GM23338 (cell line): ENCODE data around the gene LDLRAD3. TPM values are rescaled to one million over a fixed set of nuclear protein-coding genes. Genes with fewer than 3 reads are reported as not detected.
A peak's percentile ranks its signal among the peaks of the same experiment; 100 is the strongest.

Experiments used
- ATAC-seq: fragments of 200-7000 bp; cut with Tn5 transposase; 3 replicates; pipeline ENCODE4 v1.9.1; 2020
- DNase-seq: peaks from one replicate; pipeline ENCODE4 v3.0.0-alpha.2; 2015; ENCODE audit warnings: low spot score
- H2AFZ ChIP-seq: fragments of 200-600 bp; sonication (generic); 2 replicates; pipeline ENCODE4 v1.8.0; 2016; ENCODE audit warnings: antibody characterized with exemption, mild to moderate bottlenecking, moderate library complexity
- H3F3A ChIP-seq: fragments of 200-600 bp; sonication (generic); replicated peaks from 2 replicates; pipeline ENCODE4 v1.8.0; 2017; ENCODE audit warnings: antibody characterized with exemption, mixed run types, low read depth
- H3K27ac ChIP-seq: fragments of 200-600 bp; sonication (generic); 2 replicates; pipeline ENCODE4 v1.6.1; 2016; ENCODE audit warnings: low read depth
- H3K27me3 ChIP-seq: fragments of 200-600 bp; sonication (generic); 2 replicates; pipeline ENCODE4 v1.8.0; 2016; ENCODE audit warnings: mild to moderate bottlenecking, mixed run types, moderate library complexity; ENCODE audit not compliant: insufficient read depth
- H3K36me3 ChIP-seq: fragments of 200-600 bp; sonication (generic); 2 replicates; pipeline ENCODE4 v1.8.0; 2016; ENCODE audit warnings: mild to moderate bottlenecking; ENCODE audit not compliant: insufficient read depth
- H3K4me1 ChIP-seq: fragments of 200-600 bp; sonication (generic); 2 replicates; pipeline ENCODE4 v1.8.0; 2016; ENCODE audit warnings: mild to moderate bottlenecking, moderate library complexity; ENCODE audit not compliant: insufficient read depth
- H3K4me2 ChIP-seq: fragments of 200-600 bp; sonication (generic); 2 replicates; pipeline ENCODE4 v1.7.1; 2017; ENCODE audit warnings: mixed run types
- H3K4me3 ChIP-seq: fragments of 200-600 bp; sonication (generic); 2 replicates; pipeline ENCODE4 v1.6.1; 2016; ENCODE audit warnings: mixed run types
- H3K79me2 ChIP-seq: fragments of 200-600 bp; sonication (generic); replicated peaks from 2 replicates; pipeline ENCODE4 v1.8.0; 2017; ENCODE audit warnings: mild to moderate bottlenecking; ENCODE audit not compliant: insufficient read depth
- H3K9me2 ChIP-seq: fragments of 200-600 bp; sonication (generic); 2 replicates; pipeline ENCODE4 v1.8.0; 2017; ENCODE audit not compliant: insufficient read depth
- H4K20me1 ChIP-seq: fragments of 200-600 bp; sonication (generic); replicated peaks from 2 replicates; pipeline ENCODE4 v1.8.0; 2017; ENCODE audit warnings: mild to moderate bottlenecking; ENCODE audit not compliant: insufficient read depth
- H3K27ac Mint-ChIP-seq: 2 replicates; pipeline ENCODE4 v1.8.0; 2020; ENCODE audit warnings: inconsistent platforms, mild to moderate bottlenecking, moderate library complexity, mixed read lengths
- H3K27me3 Mint-ChIP-seq: 3 replicates; pipeline ENCODE4 v1.8.0; 2022; ENCODE audit warnings: low read depth, mild to moderate bottlenecking, moderate library complexity, mixed read lengths, inconsistent platforms; ENCODE audit not compliant: insufficient read depth, poor library complexity
- H3K36me3 Mint-ChIP-seq: 3 replicates; pipeline ENCODE4 v1.8.0; 2021; ENCODE audit warnings: low read depth, mild to moderate bottlenecking, inconsistent platforms, moderate library complexity, mixed read lengths
- H3K4me1 Mint-ChIP-seq: 3 replicates; pipeline ENCODE4 v1.8.0; 2020; ENCODE audit warnings: mild to moderate bottlenecking, inconsistent platforms, mixed read lengths
- H3K4me3 Mint-ChIP-seq: 3 replicates; pipeline ENCODE4 v1.8.0; 2021; ENCODE audit warnings: moderate library complexity, mild to moderate bottlenecking, inconsistent platforms, mixed read lengths
- H3K9me3 Mint-ChIP-seq: 3 replicates; pipeline ENCODE4 v1.8.0; 2020; ENCODE audit warnings: moderate library complexity, mild to moderate bottlenecking, inconsistent platforms, mixed read lengths
- CREB1 ChIP-seq: fragments of 250-450 bp; sonication (Bioruptor Pico); IDR thresholded peaks from 2 replicates; pipeline ENCODE4 v1.5.0; 2020; ENCODE audit warnings: low read depth, mild to moderate bottlenecking, moderate library complexity
- EZH2 ChIP-seq: fragments of 200-600 bp; sonication (generic); IDR thresholded peaks from one replicate; pipeline ENCODE4 v1.8.0; 2017; ENCODE audit warnings: antibody characterized with exemption, mild to moderate bottlenecking, low read depth; ENCODE audit not compliant: unreplicated experiment
- EZH2phosphoT487 ChIP-seq: fragments of 200-600 bp; sonication (generic); IDR thresholded peaks from one replicate; pipeline ENCODE4 v1.8.1; 2018; ENCODE audit warnings: antibody characterized with exemption; ENCODE audit not compliant: unreplicated experiment
- JUNB ChIP-seq: IDR thresholded peaks from one replicate; pipeline ENCODE4 v1.6.1; 2016; ENCODE audit warnings: antibody characterized with exemption; ENCODE audit not compliant: unreplicated experiment
- NANOG ChIP-seq: IDR thresholded peaks from 2 replicates; pipeline ENCODE4 v1.6.1; 2016; ENCODE audit warnings: antibody characterized with exemption, borderline replicate concordance
- POLR2AphosphoS5 ChIP-seq: IDR thresholded peaks from 2 replicates; pipeline ENCODE4 v1.6.1; 2016; ENCODE audit warnings: antibody characterized with exemption, low read depth
- REST ChIP-seq: IDR thresholded peaks from one replicate; pipeline ENCODE4 v1.6.1; 2018; ENCODE audit warnings: antibody characterized with exemption; ENCODE audit not compliant: unreplicated experiment
- STAT1 ChIP-seq: IDR thresholded peaks from one replicate; pipeline ENCODE4 v1.6.1; 2016; ENCODE audit warnings: antibody characterized with exemption; ENCODE audit not compliant: unreplicated experiment
- ZNF114 ChIP-seq: fragments of 250-450 bp; sonication (Bioruptor Pico); IDR thresholded peaks from 2 replicates; pipeline ENCODE4 v1.5.0; 2020; ENCODE audit warnings: mild to moderate bottlenecking, moderate library complexity
- ZNF331 ChIP-seq: fragments of 250-450 bp; sonication (Bioruptor Pico); IDR thresholded peaks from 2 replicates; pipeline ENCODE4 v1.5.0; 2020; ENCODE audit warnings: low read depth, mild to moderate bottlenecking, moderate library complexity
- ZNF462 ChIP-seq: fragments of 250-450 bp; sonication (Bioruptor Pico); IDR thresholded peaks from 2 replicates; pipeline ENCODE4 v1.5.0; 2020; ENCODE audit warnings: mild to moderate bottlenecking, moderate library complexity
- polyA plus RNA-seq: library from polyadenylated mRNA; unstranded; fragments of >200 nt; fragmentation: Nextera tagmentation; extraction: Ambion mirVana; gene quantifications from 2 replicates; pipeline ENCODE4 v1.2.1, GENCODE V29; 2016
- total RNA-seq: library from RNA; depleted of rRNA; stranded (reverse); fragments of >200 nt; shearing (Covaris generic); gene quantifications from 2 replicates; pipeline ENCODE4 v1.2.3, GENCODE V29; 2014
- TF ChIP-seq, protein P1 (sequence below), 2 experiments: fragments of 200-600 bp in 1 of 2; sonication (generic) in 1 of 2; conservative IDR thresholded peaks; 2 replicates each; pipeline versions ENCODE4 v1.5.1 to v1.6.1; 2016 to 2017; ENCODE audit warnings: antibody characterized with exemption in 2 of 2, low read depth in 2 of 2, mild to moderate bottlenecking in 2 of 2, moderate library complexity in 1 of 2
- TF ChIP-seq, protein P2 (sequence below): IDR thresholded peaks from 2 replicates; pipeline ENCODE4 v1.6.1; 2016; ENCODE audit warnings: antibody characterized with exemption

The LDLRAD3 gene
- total and polyA plus RNA-seq, 2 experiments from 2014 or later, result 8.5 to 19.4 TPM

GRCh38 chr11:35981581-35981980 lies 37.7 kb downstream of the LDLRAD3 start:
- H3K9me3 Mint-ChIP-seq, result peaks cover 24% of the 10 kb centered on the region
- no peak for ATAC-seq
- peaks cover 29% of the 10 kb centered on the region for H3K36me3 Mint-ChIP-seq
- H3K4me1 Mint-ChIP-seq, result peaks cover 63% of the 10 kb centered on the region
- TF ChIP-seq JUNB, result no peak
- TF ChIP-seq STAT1, result no peak
- no peak for TF ChIP-seq ZNF462 (CRISPR knock-in tag)
- no peak for TF ChIP-seq ZNF114
- no peak for TF ChIP-seq CREB1
- no peak for TF ChIP-seq EZH2phosphoT487
- TF ChIP-seq EZH2, result no peak
- TF ChIP-seq, protein P1, sequence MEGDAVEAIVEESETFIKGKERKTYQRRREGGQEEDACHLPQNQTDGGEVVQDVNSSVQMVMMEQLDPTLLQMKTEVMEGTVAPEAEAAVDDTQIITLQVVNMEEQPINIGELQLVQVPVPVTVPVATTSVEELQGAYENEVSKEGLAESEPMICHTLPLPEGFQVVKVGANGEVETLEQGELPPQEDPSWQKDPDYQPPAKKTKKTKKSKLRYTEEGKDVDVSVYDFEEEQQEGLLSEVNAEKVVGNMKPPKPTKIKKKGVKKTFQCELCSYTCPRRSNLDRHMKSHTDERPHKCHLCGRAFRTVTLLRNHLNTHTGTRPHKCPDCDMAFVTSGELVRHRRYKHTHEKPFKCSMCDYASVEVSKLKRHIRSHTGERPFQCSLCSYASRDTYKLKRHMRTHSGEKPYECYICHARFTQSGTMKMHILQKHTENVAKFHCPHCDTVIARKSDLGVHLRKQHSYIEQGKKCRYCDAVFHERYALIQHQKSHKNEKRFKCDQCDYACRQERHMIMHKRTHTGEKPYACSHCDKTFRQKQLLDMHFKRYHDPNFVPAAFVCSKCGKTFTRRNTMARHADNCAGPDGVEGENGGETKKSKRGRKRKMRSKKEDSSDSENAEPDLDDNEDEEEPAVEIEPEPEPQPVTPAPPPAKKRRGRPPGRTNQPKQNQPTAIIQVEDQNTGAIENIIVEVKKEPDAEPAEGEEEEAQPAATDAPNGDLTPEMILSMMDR (conservative IDR thresholded peaks at IDR 0.05; ENCODE audit: low read depth in 2 of 2), result no peak
- no peak for TF ChIP-seq POLR2AphosphoS5
- TF ChIP-seq, protein P2, sequence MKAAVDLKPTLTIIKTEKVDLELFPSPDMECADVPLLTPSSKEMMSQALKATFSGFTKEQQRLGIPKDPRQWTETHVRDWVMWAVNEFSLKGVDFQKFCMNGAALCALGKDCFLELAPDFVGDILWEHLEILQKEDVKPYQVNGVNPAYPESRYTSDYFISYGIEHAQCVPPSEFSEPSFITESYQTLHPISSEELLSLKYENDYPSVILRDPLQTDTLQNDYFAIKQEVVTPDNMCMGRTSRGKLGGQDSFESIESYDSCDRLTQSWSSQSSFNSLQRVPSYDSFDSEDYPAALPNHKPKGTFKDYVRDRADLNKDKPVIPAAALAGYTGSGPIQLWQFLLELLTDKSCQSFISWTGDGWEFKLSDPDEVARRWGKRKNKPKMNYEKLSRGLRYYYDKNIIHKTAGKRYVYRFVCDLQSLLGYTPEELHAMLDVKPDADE, result no peak
- no peak for TF ChIP-seq ZNF331
- TF ChIP-seq NANOG, result no peak
- no peak for TF ChIP-seq REST
- H3K4me1 ChIP-seq, result peaks cover 48% of the 10 kb centered on the region
- H3K27me3 ChIP-seq, result no peaks in the 10 kb centered on the region
- H3K27me3 Mint-ChIP-seq, result peaks cover 8% of the 10 kb centered on the region
- H3K4me3 ChIP-seq, result no peak overlapping the region
- peaks cover 95% of the 10 kb centered on the region for H3K79me2 ChIP-seq
- peaks cover 10% of the 10 kb centered on the region for H4K20me1 ChIP-seq
- H3F3A ChIP-seq, result no peaks in the 10 kb centered on the region
- DNase-seq, result no peak
- H3K27ac Mint-ChIP-seq, result no peak overlapping the region
- H3K9me2 ChIP-seq, result no peaks in the 10 kb centered on the region
- no peak overlapping the region for H2AFZ ChIP-seq
- H3K4me3 Mint-ChIP-seq, result no peak overlapping the region
- peak overlapping the region; percentile 26; the same call in 1 of the 2 replicates for H3K27ac ChIP-seq
- no peaks in the 10 kb centered on the region for H3K36me3 ChIP-seq
- H3K4me2 ChIP-seq, result peak overlapping the region; percentile 6; the same call in 1 of the 2 replicates
